Activated CD4-positive, alpha-beta T cell treated with anti-CD3 and anti-CD28 coated beads, Interleukin-2, amount 10 ng/mL, durations not matched to agents 24 days and 14 days (primary cell): ENCODE measurements around the gene TMTC2. TPM values are rescaled to one million over a fixed set of nuclear protein-coding genes. Genes with fewer than 3 reads are reported as not detected.
"Not testable (repeated sequence)": the region's sequence is repeated elsewhere in the genome, so short reads cannot be mapped to it uniquely, and the experiment has no call there.

Source experiments
- DNase-seq: peaks from one replicate; pipeline ENCODE4 v3.0.0; 2022
- H3K27ac Mint-ChIP-seq: one replicate; pipeline ENCODE4 v1.8.0; 2022; ENCODE audit warnings: mild to moderate bottlenecking, mixed read lengths
- H3K27me3 Mint-ChIP-seq: one replicate; pipeline ENCODE4 v1.8.0; 2022; ENCODE audit warnings: mixed read lengths
- H3K36me3 Mint-ChIP-seq: one replicate; pipeline ENCODE4 v1.8.0; 2022; ENCODE audit warnings: low read depth, mild to moderate bottlenecking, mixed read lengths
- H3K4me1 Mint-ChIP-seq: one replicate; pipeline ENCODE4 v1.8.0; 2021; ENCODE audit warnings: mixed read lengths
- H3K4me3 Mint-ChIP-seq: one replicate; pipeline ENCODE4 v1.8.0; 2022; ENCODE audit warnings: mild to moderate bottlenecking, moderate library complexity, mixed read lengths
- H3K9me3 Mint-ChIP-seq: one replicate; pipeline ENCODE4 v1.8.0; 2021; ENCODE audit warnings: mixed read lengths
- intact Hi-C: fragments of 100-400 bp; cut with micrococcal nuclease; formaldehyde crosslinking; loops from one replicate; pipeline ENCODE4 v1.15.1; 2023
- total RNA-seq: library from RNA; stranded (reverse); gene quantifications from 2 replicates; pipeline ENCODE4 v1.2.3, GENCODE V29; 2022

Gene TMTC2
- total RNA-seq, 1 donor from 2014 or later, result 2.5 TPM

GRCh38 chr12:82760423-82760822 lies 73.7 kb downstream of the TMTC2 start:
- Mint-ChIP-seq H3K4me3 (no peak overlapping the region), H3K27me3 (no peaks in the 10 kb centered on the region), H3K36me3 (no peaks in the 10 kb centered on the region), H3K9me3 (no peaks in the 10 kb centered on the region), H3K4me1 (no peaks in the 10 kb centered on the region), H3K27ac (no peak overlapping the region)
- no peak for DNase-seq
- intact Hi-C loops, result no loop called here

DNA sequence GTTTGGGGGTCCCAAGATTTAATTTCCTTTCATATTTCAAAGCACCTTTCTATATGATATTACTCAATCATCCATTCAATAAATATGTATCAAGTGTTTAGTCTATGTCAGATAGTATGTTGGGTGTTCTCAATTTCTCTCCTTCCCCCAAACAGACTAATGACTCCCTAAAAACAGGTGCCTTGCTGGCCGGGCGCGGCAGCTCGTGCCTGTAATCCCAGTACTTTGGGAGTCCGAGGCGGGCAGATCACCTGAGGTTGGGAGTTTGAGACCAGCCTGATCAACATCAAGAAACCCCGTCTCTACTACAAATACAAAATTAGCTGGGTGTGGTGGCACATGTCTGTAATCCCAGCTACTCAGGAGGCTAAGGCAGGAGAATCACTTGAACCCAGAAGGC lies 78.5 kb downstream of the TMTC2 start:
- not testable (repeated sequence) for H3K27ac Mint-ChIP-seq, DNase-seq, H3K4me3 Mint-ChIP-seq, H3K4me1 Mint-ChIP-seq, H3K27me3 Mint-ChIP-seq, H3K9me3 Mint-ChIP-seq, H3K36me3 Mint-ChIP-seq
- intact Hi-C loops, result loop anchor here (5.0 kb wide), 1 partner anchor 78 kb away; the partner anchor contains the start of gene TMTC2

DNA sequence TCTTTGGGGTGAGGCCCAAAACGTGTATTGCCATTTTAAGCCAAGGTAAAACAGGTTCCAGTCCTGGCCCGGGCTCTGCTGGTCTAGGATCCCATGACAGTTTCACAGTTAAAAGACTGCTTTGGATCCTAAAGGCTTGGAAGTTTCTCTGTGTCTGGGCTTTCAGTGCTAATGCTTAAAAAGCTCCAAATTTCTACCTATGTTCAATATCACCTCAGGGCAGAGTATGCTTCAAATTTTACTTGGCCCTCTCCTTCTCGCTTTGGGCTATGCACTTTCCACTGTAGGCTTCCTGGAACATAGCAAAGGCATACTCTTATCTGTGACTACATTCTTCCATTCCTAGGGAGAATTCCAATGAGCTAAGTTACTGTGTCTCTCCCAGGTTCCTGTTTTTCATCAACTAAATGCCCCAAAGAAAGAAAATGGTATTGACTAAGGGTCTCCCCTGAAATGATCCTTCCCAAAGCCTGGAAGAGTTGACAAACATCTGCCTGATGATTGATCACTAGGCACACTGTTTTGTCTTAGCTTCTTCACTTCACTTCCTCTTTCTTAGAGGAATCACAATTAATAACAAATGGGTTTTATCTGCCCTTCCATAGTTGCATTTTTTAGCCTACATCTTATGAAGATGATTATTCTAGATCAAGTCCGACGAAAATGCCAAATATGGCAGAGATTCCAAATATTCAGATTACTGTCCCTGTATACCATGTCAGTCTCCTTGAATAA lies 79.4 kb downstream of the TMTC2 start:
- H3K9me3 Mint-ChIP-seq, result no peaks in the 10 kb centered on the region
- no peaks in the 10 kb centered on the region for H3K27me3 Mint-ChIP-seq
- no peak overlapping the region for H3K27ac Mint-ChIP-seq
- no peaks in the 10 kb centered on the region for H3K36me3 Mint-ChIP-seq
- no peak for DNase-seq
- no peaks in the 10 kb centered on the region for H3K4me1 Mint-ChIP-seq
- intact Hi-C loops, result loop anchor here (5.0 kb wide), 1 partner anchor 79 kb away; the partner anchor contains the start of gene TMTC2
- no peak overlapping the region for H3K4me3 Mint-ChIP-seq

DNA sequence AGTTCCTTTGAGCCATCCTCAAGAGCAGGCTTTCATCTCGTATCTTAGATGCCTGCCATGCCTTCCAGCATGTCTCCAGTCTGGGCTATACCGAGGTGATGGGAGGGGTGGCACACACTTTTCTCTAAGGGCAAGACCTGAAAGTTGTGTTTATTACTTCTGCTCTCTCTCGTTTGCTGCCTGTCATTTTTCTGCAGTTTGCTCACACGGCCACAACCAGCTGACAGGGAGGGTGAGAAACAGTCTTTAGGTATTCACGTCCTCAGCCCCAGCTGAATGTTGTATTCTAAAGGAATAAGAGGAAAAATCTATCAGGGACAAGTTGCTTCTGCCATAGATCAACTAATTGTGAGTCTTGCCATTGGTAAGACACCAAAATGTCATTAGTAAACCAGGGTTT lies 88.0 kb downstream of the TMTC2 start:
- Mint-ChIP-seq H3K27me3 (no peaks in the 10 kb centered on the region), H3K36me3 (no peaks in the 10 kb centered on the region), H3K4me1 (no peaks in the 10 kb centered on the region), H3K27ac (no peak overlapping the region), H3K4me3 (no peak overlapping the region), H3K9me3 (no peaks in the 10 kb centered on the region)
- no peak for DNase-seq
- intact Hi-C loops, result no loop called here

DNA sequence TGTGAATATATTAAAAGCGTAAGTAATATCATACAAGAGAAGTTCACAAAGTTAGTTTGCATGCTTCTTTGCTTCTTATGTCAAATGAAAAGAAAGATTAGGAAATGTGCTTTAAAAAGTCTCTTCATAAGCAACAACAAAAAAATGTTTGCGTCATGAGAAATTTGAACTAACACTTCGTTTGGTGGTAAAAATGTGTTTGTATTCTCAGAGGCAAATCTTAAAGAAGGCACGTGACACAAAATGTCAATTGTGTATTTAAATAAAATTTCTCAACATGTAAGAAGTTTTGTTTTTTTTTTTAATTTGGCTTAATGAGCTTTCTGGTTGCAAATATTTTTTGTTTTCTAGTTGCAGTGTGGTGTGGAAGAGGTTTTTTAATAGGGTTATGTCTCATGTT lies 93.8 kb downstream of the TMTC2 start:
- intact Hi-C loops, result no loop called here
- no peak for DNase-seq
- Mint-ChIP-seq H3K36me3 (no peaks in the 10 kb centered on the region), H3K9me3 (no peaks in the 10 kb centered on the region), H3K27ac (no peak overlapping the region), H3K4me1 (no peaks in the 10 kb centered on the region), H3K27me3 (no peaks in the 10 kb centered on the region), H3K4me3 (no peak overlapping the region)

DNA sequence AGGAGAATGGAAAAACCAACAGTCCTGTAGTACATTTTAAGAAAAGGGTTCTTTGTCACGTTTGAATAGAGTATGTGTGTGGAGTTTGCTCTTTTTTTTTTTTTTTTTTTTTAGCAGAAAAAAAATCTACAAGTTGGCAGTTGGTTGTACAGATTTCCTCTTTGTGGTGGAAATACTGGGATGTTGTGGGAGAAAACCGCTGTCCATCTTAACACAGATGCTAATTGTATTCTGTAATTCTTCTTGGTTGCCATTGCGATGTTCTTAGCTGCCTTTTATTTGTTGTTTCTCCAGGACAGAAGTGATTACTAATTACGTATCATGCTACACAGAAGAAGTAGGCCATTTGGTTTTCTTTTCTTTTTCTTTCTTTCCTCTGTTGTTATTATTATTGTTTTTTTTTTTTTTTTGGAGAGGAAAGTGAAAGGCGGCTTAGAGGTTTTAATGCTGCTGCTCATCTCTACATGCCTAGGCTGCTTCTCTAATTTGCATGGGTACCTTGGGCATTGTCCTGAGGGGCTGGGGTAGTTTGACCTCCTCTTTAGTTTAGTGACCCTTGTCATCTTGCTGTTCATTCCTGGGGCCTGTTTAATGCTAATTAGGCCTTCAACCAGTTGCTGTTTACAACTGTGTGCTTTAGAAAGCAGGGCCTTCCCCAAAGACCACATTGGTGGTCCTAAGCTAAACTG lies 94.7 kb downstream of the TMTC2 start:
- Mint-ChIP-seq H3K9me3 (no peaks in the 10 kb centered on the region), H3K4me3 (no peak overlapping the region), H3K36me3 (no peaks in the 10 kb centered on the region), H3K27me3 (no peaks in the 10 kb centered on the region), H3K4me1 (no peaks in the 10 kb centered on the region), H3K27ac (no peak overlapping the region)
- DNase-seq, result no peak
- intact Hi-C loops, result no loop called here

GRCh38 chr12:82783435-82783834 lies 96.7 kb downstream of the TMTC2 start:
- Mint-ChIP-seq H3K36me3 (no peaks in the 10 kb centered on the region), H3K27me3 (no peaks in the 10 kb centered on the region), H3K27ac (no peak overlapping the region), H3K4me1 (no peaks in the 10 kb centered on the region), H3K9me3 (no peaks in the 10 kb centered on the region), H3K4me3 (no peak overlapping the region)
- no peak for DNase-seq
- intact Hi-C loops, result no loop called here

DNA sequence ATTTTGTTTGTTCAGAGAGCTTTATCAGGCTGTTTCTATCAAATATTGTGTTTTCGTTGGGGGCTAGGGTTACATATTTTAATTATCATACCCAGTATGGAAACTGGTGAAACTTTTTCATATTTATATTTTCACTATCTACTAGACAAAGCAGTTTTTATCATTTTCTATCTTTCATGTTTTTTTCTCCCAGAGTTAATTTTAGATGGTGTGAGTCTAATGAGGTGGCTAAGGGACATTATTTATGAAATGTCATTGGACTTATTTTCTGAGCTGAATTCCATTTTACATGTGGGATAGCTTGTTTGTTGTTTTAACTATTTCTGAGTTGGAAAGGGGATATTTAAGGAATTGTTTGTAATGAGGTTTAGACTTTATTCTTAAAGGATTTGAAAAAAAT lies 100.3 kb downstream of the TMTC2 start:
- H3K36me3 Mint-ChIP-seq, result no peaks in the 10 kb centered on the region
- DNase-seq, result no peak
- H3K4me3 Mint-ChIP-seq, result no peak overlapping the region
- H3K27me3 Mint-ChIP-seq, result no peaks in the 10 kb centered on the region
- no peaks in the 10 kb centered on the region for H3K4me1 Mint-ChIP-seq
- intact Hi-C loops, result no loop called here
- no peaks in the 10 kb centered on the region for H3K9me3 Mint-ChIP-seq
- no peak overlapping the region for H3K27ac Mint-ChIP-seq

- H3K4me3 Mint-ChIP-seq, result no peak overlapping the region
- intact Hi-C loops, result no loop called here
These were observed 101.9 kb downstream of the TMTC2 start for GRCh38 chr12:82788594-82788993.

DNA sequence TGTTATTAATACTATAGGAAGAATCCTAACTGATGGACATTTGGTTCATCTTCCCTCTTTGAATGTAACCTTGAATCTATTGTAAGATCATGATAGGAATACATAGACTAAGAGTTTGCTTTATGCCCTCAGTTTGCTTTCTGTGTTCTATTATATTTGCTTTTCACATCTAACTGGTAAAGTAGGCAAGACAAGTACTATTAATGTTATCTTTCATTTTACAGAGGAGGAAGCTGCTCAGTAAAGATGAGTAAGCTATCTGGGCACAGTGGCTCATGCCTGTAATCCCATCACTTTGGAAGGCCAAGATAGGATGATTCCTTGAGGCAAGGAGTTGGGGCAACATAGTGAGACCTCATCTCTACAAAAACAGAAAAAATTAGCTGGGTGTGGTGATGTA lies 103.0 kb downstream of the TMTC2 start:
- Mint-ChIP-seq H3K36me3 (no peaks in the 10 kb centered on the region), H3K9me3 (no peaks in the 10 kb centered on the region), H3K27me3 (no peaks in the 10 kb centered on the region), H3K4me3 (no peak overlapping the region), H3K27ac (no peak overlapping the region), H3K4me1 (no peaks in the 10 kb centered on the region)
- intact Hi-C loops, result no loop called here
- no peak for DNase-seq

More at GRCh38 chr12:82788594-82788993, 101.9 kb downstream of the TMTC2 start:
- no peaks in the 10 kb centered on the region for H3K9me3 Mint-ChIP-seq
- no peak overlapping the region for H3K27ac Mint-ChIP-seq
- DNase-seq, result no peak
- H3K36me3 Mint-ChIP-seq, result no peaks in the 10 kb centered on the region
- no peaks in the 10 kb centered on the region for H3K4me1 Mint-ChIP-seq
- no peaks in the 10 kb centered on the region for H3K27me3 Mint-ChIP-seq

DNA sequence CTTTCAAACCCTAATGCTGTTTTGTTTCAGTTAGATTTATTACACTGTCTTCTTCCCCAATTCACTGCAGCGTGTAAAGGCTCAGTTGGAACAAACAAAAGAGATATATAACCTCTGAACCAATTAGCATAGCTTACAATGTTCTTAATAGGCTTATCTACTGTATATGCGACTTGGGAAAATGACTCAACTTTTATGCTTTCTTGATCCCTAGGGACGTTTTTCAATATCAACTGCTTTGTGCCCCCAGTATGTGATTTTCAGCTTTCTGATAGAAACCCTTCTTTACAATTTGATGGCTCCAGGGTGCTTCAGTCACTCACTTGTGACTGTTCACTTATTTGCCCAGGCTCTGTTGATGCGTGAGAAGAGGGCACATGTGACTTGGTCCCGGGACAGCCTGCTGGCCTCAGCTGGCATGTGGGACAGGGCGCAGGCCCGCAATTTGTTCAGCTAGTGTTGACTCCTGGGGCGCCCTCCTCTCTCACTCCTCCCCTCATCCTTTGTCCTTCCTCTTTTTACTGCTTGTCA lies 107.1 kb downstream of the TMTC2 start:
- Mint-ChIP-seq H3K27me3 (no peaks in the 10 kb centered on the region), H3K9me3 (no peaks in the 10 kb centered on the region), H3K27ac (no peak overlapping the region), H3K36me3 (no peaks in the 10 kb centered on the region), H3K4me1 (no peaks in the 10 kb centered on the region), H3K4me3 (no peak overlapping the region)
- no peak for DNase-seq
- intact Hi-C loops, result no loop called here

DNA sequence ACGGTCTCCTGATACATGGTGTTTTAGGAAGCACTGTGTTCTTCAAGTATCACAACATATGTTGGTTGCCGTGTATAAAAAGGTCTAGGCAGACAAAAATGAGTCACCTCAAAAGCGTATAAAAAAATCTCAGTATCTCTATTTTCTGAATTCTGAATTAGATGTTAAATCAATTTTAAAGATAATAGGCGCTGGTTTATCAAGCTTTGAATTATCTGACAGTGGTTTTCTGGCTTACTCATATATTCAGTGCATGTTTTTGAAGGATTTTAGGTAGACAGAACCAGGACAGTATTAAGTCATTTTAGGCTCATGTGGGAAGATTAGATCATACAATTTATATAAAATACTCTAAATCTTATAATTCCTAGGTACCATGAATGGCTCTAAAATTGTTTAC lies 110.8 kb downstream of the TMTC2 start:
- no peak for DNase-seq
- Mint-ChIP-seq H3K9me3 (no peaks in the 10 kb centered on the region), H3K27me3 (no peaks in the 10 kb centered on the region), H3K27ac (no peak overlapping the region), H3K4me3 (no peak overlapping the region), H3K4me1 (no peaks in the 10 kb centered on the region), H3K36me3 (no peaks in the 10 kb centered on the region)
- intact Hi-C loops, result no loop called here

DNA sequence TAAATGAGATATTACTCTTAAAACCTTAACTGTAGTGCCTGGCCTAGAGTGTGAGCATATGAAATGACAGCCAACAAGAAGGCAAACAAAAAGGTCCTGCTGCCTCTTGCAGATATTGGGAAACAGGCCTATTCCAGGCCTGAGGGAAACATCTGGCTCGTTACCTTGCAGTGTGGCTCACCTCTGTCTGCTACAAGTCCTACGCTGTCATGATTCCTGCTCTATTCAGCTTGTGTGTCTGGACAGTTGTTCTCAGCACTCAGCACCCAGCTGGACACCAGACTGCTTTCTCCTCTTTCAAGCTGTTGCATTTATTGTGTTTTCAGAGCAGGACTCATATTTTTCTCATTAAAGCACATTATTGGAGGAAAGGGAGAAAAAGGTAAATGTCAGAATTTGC lies 113.5 kb downstream of the TMTC2 start:
- peaks cover 2% of the 10 kb centered on the region for H3K27me3 Mint-ChIP-seq
- H3K36me3 Mint-ChIP-seq, result no peaks in the 10 kb centered on the region
- intact Hi-C loops, result no loop called here
- no peak for DNase-seq
- no peaks in the 10 kb centered on the region for H3K4me1 Mint-ChIP-seq
- no peak overlapping the region for H3K27ac Mint-ChIP-seq
- no peaks in the 10 kb centered on the region for H3K9me3 Mint-ChIP-seq
- no peak overlapping the region for H3K4me3 Mint-ChIP-seq

- intact Hi-C loops, result no loop called here
- Mint-ChIP-seq H3K4me3 (no peak overlapping the region), H3K27ac (no peak overlapping the region)
These were observed 115.4 kb downstream of the TMTC2 start for GRCh38 chr12:82801951-82802610.

More at GRCh38 chr12:82801951-82802610, 115.4 kb downstream of the TMTC2 start:
- DNase-seq, result no peak
- peaks cover 2% of the 10 kb centered on the region for H3K27me3 Mint-ChIP-seq
- H3K36me3 Mint-ChIP-seq, result no peaks in the 10 kb centered on the region
- no peaks in the 10 kb centered on the region for H3K4me1 Mint-ChIP-seq
- no peaks in the 10 kb centered on the region for H3K9me3 Mint-ChIP-seq
